Body of pancreas (tissue), 4 donors: ENCODE data around the gene CTSZ. TPM values are rescaled to one million over a fixed set of nuclear protein-coding genes. Genes with fewer than 3 reads are reported as not detected.

ENCODE experiments used
- ATAC-seq: fragments of 150-250 bp; one replicate; pipeline ENCODE4 v1.9.1; 2016
- DNase-seq, 4 donors: peaks; one replicate each; pipeline ENCODE4 v3.0.0-alpha.2; 2019
- H3K27ac ChIP-seq, 4 donors: fragments of 200-600 bp; sonication (generic); 1 replicate in 3 of 4; 2 replicates in 1 of 4; pipeline versions ENCODE4 v1.5.1 to v1.6.1; 2016 to 2019; ENCODE audit warnings: mild to moderate bottlenecking in 1 of 4, mixed read lengths in 1 of 4, moderate library complexity in 1 of 4
- H3K27me3 ChIP-seq, 2 donors: fragments of 200-600 bp; sonication (generic); one replicate each; pipeline ENCODE4 v1.6.0; 2016; ENCODE audit warnings: mild to moderate bottlenecking in 1 of 2
- H3K36me3 ChIP-seq, 2 donors: fragments of 200-600 bp; sonication (generic); replicated peaks in 1 of 2; 2 replicates each; pipeline ENCODE4 v1.5.1; 2016; ENCODE audit warnings: low read depth in 2 of 2; ENCODE audit not compliant: insufficient read depth in 1 of 2
- H3K4me1 ChIP-seq: fragments of 200-600 bp; sonication (generic); one replicate; pipeline ENCODE4 v1.6.0; 2016
- H3K4me3 ChIP-seq, 2 donors: fragments of 200-600 bp; sonication (generic); 1 replicate in 1 of 2; 2 replicates in 1 of 2; pipeline ENCODE4 v1.5.1; 2016 to 2019
- H3K9me3 ChIP-seq, 3 donors: fragments of 200-600 bp; sonication (generic); 1 replicate in 2 of 3; 2 replicates in 1 of 3; pipeline ENCODE4 v1.5.1; 2016
- POLR2A ChIP-seq, 3 donors: fragments of 450-650 bp; IDR thresholded peaks; one replicate each; pipeline ENCODE4 v1.6.1; 2016; ENCODE audit warnings: antibody characterized with exemption in 3 of 3, mild to moderate bottlenecking in 2 of 3
- WGBS, 2 donors: methylation state at CpG; one replicate each; pipeline ENCODE4 v1.1.5; 2017; 5-methylcytosine and 5-hydroxymethylcytosine counted together
- intact Hi-C: fragments of 100-400 bp; cut with DNase I; formaldehyde crosslinking; loops from one replicate; pipeline ENCODE4 v1.15.1; 2023
- total RNA-seq, 2 donors: library from RNA; depleted of rRNA; stranded (reverse); fragments of >200 nt; gene quantifications; one replicate each; pipeline ENCODE4 v1.1.0, GENCODE V29; 2016
- TF ChIP-seq, protein P1 (sequence below), 7 experiments: fragments of 450-650 bp in 4 of 7; fragments of 200-600 bp in 3 of 7; sonication (generic) in 3 of 7; IDR thresholded peaks; one replicate each; pipeline ENCODE4 v1.5.1; 2016 to 2019; ENCODE audit warnings: antibody characterized with exemption in 7 of 7

CTSZ gene
- total RNA-seq, 2 donors from 2014 or later: 54.1 to 89.8 TPM

DNA sequence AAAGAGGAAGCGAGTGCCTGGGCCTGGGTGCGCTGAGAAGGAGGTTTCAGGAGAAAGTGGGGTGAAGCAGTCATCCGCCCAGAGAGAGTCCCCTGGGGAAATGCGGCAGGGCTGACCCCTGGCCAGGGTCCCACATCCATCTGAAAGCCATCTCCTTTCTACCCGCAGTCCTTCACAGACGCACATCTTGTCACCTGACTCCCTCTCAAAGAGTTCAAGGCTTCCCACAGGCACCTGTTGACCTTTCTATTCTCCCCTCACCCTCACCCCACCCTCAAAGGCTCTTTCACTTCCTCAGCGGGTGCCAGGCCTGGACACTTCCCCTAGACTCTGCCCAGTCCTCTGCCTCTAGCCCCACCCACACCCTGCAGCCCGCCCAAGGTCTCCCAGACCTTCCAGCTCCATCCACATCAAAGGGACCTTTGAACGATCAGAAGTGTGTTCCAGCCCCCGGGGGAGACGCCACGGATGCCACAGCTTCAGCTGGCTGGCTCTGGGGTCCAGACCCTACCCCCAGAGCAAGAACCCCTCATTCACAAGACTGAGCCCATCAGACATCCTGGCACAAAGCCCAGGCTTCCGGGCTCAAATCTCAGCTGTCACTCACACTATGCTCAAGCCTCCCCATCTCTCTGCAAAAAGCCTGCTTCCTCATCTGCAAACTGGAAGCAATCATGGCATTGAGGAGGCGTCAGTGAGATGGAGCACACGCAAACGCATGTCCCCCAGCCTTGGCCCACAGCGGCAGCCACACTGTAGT is 2.1 kb downstream of the CTSZ start:
- DNase-seq (peak in 2 of 4 donors; percentile 38 to 67), ATAC-seq (no peak)
- WGBS, 2 donors: 46 to 63% methylated on average over 12 to 17 of the region's 17 CpGs

DNA sequence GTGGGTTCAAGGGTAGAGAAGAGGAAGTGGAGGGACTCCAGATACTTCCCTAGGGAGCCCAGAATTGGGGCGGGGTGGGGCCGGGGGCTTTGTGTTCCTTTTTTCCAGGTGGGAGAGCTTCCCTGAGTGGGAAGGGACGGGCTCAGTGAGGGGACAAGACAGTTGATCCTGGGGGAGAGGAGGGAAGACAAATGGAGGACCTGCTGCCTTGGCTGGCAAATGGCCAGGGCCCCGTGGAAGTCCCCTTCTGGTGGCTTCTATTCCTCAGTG is 2.6 kb downstream of the CTSZ start:
- H3K36me3 ChIP-seq: peaks cover 0 to 6% of the 10 kb centered on the region in 2 donors
- H3K4me3 ChIP-seq: no peak overlapping the region
- no peaks in the 10 kb centered on the region for H3K27me3 ChIP-seq
- WGBS, 2 donors: 57 to 62% methylated on average over 4 of the region's 4 CpGs
- DNase-seq: peak in 2 of 4 donors; percentile 39 to 61
- intact Hi-C loops: no loop called here
- H3K9me3 ChIP-seq: no peaks in the 10 kb centered on the region
- peak overlapping the region in 2 of 4 donors; percentile 30 to 81 for H3K27ac ChIP-seq
- H3K4me1 ChIP-seq: peaks cover 29% of the 10 kb centered on the region
- no peak for TF ChIP-seq POLR2A (IDR thresholded peaks at IDR 0.05)
- TF ChIP-seq, protein P1, sequence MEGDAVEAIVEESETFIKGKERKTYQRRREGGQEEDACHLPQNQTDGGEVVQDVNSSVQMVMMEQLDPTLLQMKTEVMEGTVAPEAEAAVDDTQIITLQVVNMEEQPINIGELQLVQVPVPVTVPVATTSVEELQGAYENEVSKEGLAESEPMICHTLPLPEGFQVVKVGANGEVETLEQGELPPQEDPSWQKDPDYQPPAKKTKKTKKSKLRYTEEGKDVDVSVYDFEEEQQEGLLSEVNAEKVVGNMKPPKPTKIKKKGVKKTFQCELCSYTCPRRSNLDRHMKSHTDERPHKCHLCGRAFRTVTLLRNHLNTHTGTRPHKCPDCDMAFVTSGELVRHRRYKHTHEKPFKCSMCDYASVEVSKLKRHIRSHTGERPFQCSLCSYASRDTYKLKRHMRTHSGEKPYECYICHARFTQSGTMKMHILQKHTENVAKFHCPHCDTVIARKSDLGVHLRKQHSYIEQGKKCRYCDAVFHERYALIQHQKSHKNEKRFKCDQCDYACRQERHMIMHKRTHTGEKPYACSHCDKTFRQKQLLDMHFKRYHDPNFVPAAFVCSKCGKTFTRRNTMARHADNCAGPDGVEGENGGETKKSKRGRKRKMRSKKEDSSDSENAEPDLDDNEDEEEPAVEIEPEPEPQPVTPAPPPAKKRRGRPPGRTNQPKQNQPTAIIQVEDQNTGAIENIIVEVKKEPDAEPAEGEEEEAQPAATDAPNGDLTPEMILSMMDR (IDR thresholded peaks at IDR 0.05): no peak
- ATAC-seq: no peak

More for the DNA sequence above, 2.1 kb downstream of the CTSZ start:
- H3K4me1 ChIP-seq: peaks cover 29% of the 10 kb centered on the region
- no peak overlapping the region for H3K4me3 ChIP-seq
- TF ChIP-seq, protein P1 (IDR thresholded peaks at IDR 0.05): no peak
- no peak for TF ChIP-seq POLR2A (IDR thresholded peaks at IDR 0.05)
- no peaks in the 10 kb centered on the region for H3K27me3 ChIP-seq
- peak overlapping the region in 2 of 4 donors; percentile 70 to 81 for H3K27ac ChIP-seq
- peaks cover 0 to 6% of the 10 kb centered on the region in 2 donors for H3K36me3 ChIP-seq
- intact Hi-C loops: no loop called here
- H3K9me3 ChIP-seq: no peaks in the 10 kb centered on the region

DNA sequence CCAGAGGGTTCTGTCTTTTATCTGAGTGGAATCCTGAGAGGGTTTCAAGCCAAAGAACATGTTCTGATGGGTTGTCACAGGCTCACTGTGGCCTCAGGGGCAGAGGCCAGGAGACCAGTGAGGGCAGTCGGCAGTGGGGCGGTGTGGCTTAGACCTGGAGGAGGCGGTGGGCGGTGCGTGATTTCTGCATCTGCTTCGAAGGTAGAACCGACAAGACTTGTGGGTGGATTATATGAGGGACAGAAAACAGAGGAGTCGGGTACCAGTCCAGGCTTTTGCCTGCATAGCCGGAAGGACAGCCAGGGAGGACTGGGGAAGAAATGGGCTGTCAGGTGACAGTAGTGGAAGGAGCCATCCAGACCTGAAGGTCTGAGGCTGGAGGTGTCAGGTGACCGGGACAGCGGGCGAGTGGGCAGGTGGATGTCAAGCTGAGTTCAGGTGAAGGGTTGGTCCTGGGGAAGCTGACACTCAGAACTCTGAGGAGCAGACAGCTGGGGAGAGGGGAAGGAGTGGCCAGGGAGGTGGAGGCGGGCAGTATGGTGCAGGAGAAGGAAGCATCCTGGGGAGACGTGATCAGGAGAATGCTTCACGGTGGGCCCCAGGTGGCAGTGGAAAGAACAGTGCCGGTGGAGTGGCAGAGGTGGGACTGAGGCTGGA is 3.1 kb downstream of the CTSZ start:
- Histone ChIP-seq H3K27me3 (no peaks in the 10 kb centered on the region), H3K36me3 (peaks cover 0 to 6% of the 10 kb centered on the region in 2 donors), H3K4me1 (peaks cover 29% of the 10 kb centered on the region), H3K9me3 (no peaks in the 10 kb centered on the region), H3K4me3 (no peak overlapping the region), H3K27ac (peak overlapping the region in 2 of 4 donors; percentile 30 to 81)
- WGBS, 2 donors: 76 to 79% methylated on average over 16 of the region's 16 CpGs
- TF ChIP-seq, protein P1 (IDR thresholded peaks at IDR 0.05): no peak
- no peak for TF ChIP-seq POLR2A (IDR thresholded peaks at IDR 0.05)
- DNase-seq (no peak), ATAC-seq (no peak)
- intact Hi-C loops: no loop called here

DNA sequence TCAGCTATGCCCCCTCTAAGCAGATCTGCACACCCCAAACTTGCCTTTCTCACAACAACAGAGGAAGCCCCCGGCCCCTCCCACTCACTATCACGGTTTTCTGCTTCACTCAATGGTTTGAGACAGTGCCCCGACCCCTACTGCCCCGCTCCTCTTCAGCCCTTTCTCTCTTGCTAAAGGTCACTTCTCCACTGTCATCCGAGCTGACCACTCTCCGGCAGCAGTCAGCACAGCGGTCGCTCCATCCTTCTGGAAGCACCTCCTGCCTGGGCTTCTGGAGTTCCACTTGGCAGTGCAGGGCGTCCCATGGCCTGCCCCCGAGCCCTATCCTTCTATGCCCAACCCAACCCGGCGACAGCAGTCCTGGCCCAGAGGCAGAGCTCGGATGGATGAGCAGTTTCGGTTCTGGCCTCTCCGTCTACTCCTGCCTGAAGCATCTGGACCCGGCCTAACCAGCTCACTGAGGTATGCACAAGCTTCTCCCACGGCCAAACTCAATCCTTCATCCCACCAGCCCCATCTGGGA is 4.1 kb downstream of the CTSZ start:
- DNase-seq (no peak), ATAC-seq (no peak)
- Histone ChIP-seq H3K36me3 (peaks cover 0 to 9% of the 10 kb centered on the region in 2 donors), H3K27me3 (no peaks in the 10 kb centered on the region), H3K4me1 (peaks cover 29% of the 10 kb centered on the region), H3K27ac (no peak overlapping the region), H3K4me3 (no peak overlapping the region), H3K9me3 (no peaks in the 10 kb centered on the region)
- 89 to 91% methylated on average over 16 to 17 of the region's 17 CpGs for WGBS, 2 donors
- intact Hi-C loops: no loop called here
- TF ChIP-seq, protein P1 (IDR thresholded peaks at IDR 0.05): no peak
- no peak for TF ChIP-seq POLR2A (IDR thresholded peaks at IDR 0.05)
